GM12872 (cell line): ENCODE results near the gene IL17A.
A peak's percentile ranks its signal among the peaks of the same experiment; 100 is the strongest.

Source experiments
- CTCF ChIP-seq: IDR thresholded peaks from 3 replicates; pipeline ENCODE4 v1.5.1; 2011; ENCODE audit warnings: low read depth, mild to moderate bottlenecking, low read length, moderate library complexity; ENCODE audit not compliant: insufficient read depth

The IL17A gene

GRCh38 chr6:52221302-52221701 is 35.1 kb downstream of the IL17A start:
- no peak for TF ChIP-seq CTCF

- no peak for TF ChIP-seq CTCF
Measured at GRCh38 chr6:52227495-52227894, 41.3 kb downstream of the IL17A start.

- TF ChIP-seq CTCF: no peak
Measured at GRCh38 chr6:52230685-52231084, 44.5 kb downstream of the IL17A start.

- TF ChIP-seq CTCF: no peak
Measured at GRCh38 chr6:52231406-52232127, 45.4 kb downstream of the IL17A start.

- no peak for TF ChIP-seq CTCF
Measured at GRCh38 chr6:52233005-52233404, 46.8 kb downstream of the IL17A start.

- TF ChIP-seq CTCF: peak; percentile 72
Measured at GRCh38 chr6:52233975-52234823, 48.0 kb downstream of the IL17A start.
